ENCODE data around the gene DNAJC3. TPM values are rescaled to one million over a fixed set of nuclear protein-coding genes. Genes with fewer than 3 reads are reported as not detected.
"Not testable (repeated sequence)": the region's sequence is repeated elsewhere in the genome, so short reads cannot be mapped to it uniquely, and the experiment has no call there.

The DNAJC3 gene
- total RNA-seq, 1 donor from 2014 or later: 56.7 TPM

- no peak for ATAC-seq
These were observed 33.4 kb downstream of the DNAJC3 start for GRCh38 chr13:95710313-95710712.

DNA sequence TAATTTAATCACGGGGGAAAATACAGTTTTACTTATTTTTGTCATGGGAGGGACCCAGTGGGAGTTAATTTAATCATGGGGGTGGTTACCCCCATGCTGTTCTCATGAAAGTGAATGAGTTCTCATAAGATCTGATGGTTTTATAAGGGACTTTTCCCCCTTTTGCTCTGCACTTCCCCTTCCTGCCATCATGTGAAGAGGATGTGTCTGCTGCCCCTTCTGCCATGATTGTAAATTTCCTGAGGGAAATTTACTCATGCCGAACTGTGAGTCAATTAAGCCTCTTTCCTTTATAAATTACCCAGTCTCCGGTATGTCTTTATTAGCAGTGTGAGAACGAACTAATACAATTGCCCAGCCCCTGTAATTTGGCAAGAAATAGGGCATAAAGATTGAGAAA is 35.9 kb downstream of the DNAJC3 start:
- H3K36me3 ChIP-seq: peaks cover 39% of the 10 kb centered on the region
- intact Hi-C loops (cut with DNase I); ATAC-seq; H3K9me3 ChIP-seq; H3K27me3 ChIP-seq (ENCODE audit: low read depth); H3K27ac ChIP-seq; DNase-seq; H3K4me3 ChIP-seq: not testable (repeated sequence)
- H3K4me1 ChIP-seq: peaks cover 11% of the 10 kb centered on the region

More at GRCh38 chr13:95710313-95710712, 33.4 kb downstream of the DNAJC3 start:
- TF ChIP-seq, protein P1, sequence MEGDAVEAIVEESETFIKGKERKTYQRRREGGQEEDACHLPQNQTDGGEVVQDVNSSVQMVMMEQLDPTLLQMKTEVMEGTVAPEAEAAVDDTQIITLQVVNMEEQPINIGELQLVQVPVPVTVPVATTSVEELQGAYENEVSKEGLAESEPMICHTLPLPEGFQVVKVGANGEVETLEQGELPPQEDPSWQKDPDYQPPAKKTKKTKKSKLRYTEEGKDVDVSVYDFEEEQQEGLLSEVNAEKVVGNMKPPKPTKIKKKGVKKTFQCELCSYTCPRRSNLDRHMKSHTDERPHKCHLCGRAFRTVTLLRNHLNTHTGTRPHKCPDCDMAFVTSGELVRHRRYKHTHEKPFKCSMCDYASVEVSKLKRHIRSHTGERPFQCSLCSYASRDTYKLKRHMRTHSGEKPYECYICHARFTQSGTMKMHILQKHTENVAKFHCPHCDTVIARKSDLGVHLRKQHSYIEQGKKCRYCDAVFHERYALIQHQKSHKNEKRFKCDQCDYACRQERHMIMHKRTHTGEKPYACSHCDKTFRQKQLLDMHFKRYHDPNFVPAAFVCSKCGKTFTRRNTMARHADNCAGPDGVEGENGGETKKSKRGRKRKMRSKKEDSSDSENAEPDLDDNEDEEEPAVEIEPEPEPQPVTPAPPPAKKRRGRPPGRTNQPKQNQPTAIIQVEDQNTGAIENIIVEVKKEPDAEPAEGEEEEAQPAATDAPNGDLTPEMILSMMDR (IDR thresholded peaks at IDR 0.05): no peak
- Histone ChIP-seq H3K27ac (no peak overlapping the region), H3K4me3 (no peak overlapping the region), H3K9me3 (no peaks in the 10 kb centered on the region), H3K4me1 (peaks cover 24% of the 10 kb centered on the region), H3K36me3 (peaks cover 39% of the 10 kb centered on the region), H3K27me3 (ENCODE audit: low read depth) (no peaks in the 10 kb centered on the region)
- no peak for DNase-seq
- intact Hi-C loops (cut with DNase I): no loop called here

GRCh38 chr13:95713651-95714050 is 36.7 kb downstream of the DNAJC3 start:
- ATAC-seq: no peak
- DNase-seq: no peak
- TF ChIP-seq, protein P1 (IDR thresholded peaks at IDR 0.05): no peak
- Histone ChIP-seq H3K36me3 (peaks cover 39% of the 10 kb centered on the region), H3K4me1 (peaks cover 3% of the 10 kb centered on the region), H3K27ac (no peak overlapping the region), H3K4me3 (no peak overlapping the region), H3K27me3 (ENCODE audit: low read depth) (no peaks in the 10 kb centered on the region), H3K9me3 (no peaks in the 10 kb centered on the region)
- intact Hi-C loops (cut with DNase I): no loop called here

GRCh38 chr13:95714142-95714832 is 37.3 kb downstream of the DNAJC3 start:
- ATAC-seq (peak; percentile 51 to 61), DNase-seq (no peak)
- peaks cover 37% of the 10 kb centered on the region for H3K36me3 ChIP-seq
- H3K27me3 ChIP-seq (ENCODE audit: low read depth): no peaks in the 10 kb centered on the region
- intact Hi-C loops (cut with DNase I): no loop called here
- H3K4me3 ChIP-seq: no peak overlapping the region
- H3K4me1 ChIP-seq: no peaks in the 10 kb centered on the region
- TF ChIP-seq, protein P1 (IDR thresholded peaks at IDR 0.05): no peak
- H3K9me3 ChIP-seq: no peaks in the 10 kb centered on the region
- H3K27ac ChIP-seq: no peak overlapping the region

- ATAC-seq: no peak
- Histone ChIP-seq H3K27me3 (ENCODE audit: low read depth) (no peaks in the 10 kb centered on the region), H3K4me3 (no peak overlapping the region), H3K36me3 (peaks cover 17% of the 10 kb centered on the region), H3K27ac (no peak overlapping the region), H3K4me1 (no peaks in the 10 kb centered on the region), H3K9me3 (no peaks in the 10 kb centered on the region)
- DNase-seq: no peak
- intact Hi-C loops (cut with DNase I): no loop called here
- TF ChIP-seq, protein P1 (IDR thresholded peaks at IDR 0.05): no peak
These were observed 39.3 kb downstream of the DNAJC3 start for GRCh38 chr13:95716231-95716630.

- no peak overlapping the region for H3K27ac ChIP-seq
- DNase-seq: no peak
- no peak for ATAC-seq
- H3K4me3 ChIP-seq: no peak overlapping the region
- TF ChIP-seq, protein P1 (IDR thresholded peaks at IDR 0.05): no peak
- H3K9me3 ChIP-seq: no peaks in the 10 kb centered on the region
- no peaks in the 10 kb centered on the region for H3K4me1 ChIP-seq
- H3K27me3 ChIP-seq (ENCODE audit: low read depth): no peaks in the 10 kb centered on the region
- intact Hi-C loops (cut with DNase I): no loop called here
- H3K36me3 ChIP-seq: peaks cover 24% of the 10 kb centered on the region
These were observed 45.3 kb downstream of the DNAJC3 start for GRCh38 chr13:95722241-95722640.

Measured in lower lobe of right lung (tissue), 2 donors.